HG02642 (cell line): ENCODE data around the gene GPR137.
"Not testable (repeated sequence)": the region's sequence is repeated elsewhere in the genome, so short reads cannot be mapped to it uniquely, and the experiment has no call there.

Source experiments
- ATAC-seq: cut with Tn5 transposase; IDR thresholded peaks from one replicate; pipeline ENCODE4 v1.9.1; 2021; ENCODE audit warnings: mild to moderate bottlenecking; ENCODE audit not compliant: unreplicated experiment, poor library complexity

GPR137 gene

DNA sequence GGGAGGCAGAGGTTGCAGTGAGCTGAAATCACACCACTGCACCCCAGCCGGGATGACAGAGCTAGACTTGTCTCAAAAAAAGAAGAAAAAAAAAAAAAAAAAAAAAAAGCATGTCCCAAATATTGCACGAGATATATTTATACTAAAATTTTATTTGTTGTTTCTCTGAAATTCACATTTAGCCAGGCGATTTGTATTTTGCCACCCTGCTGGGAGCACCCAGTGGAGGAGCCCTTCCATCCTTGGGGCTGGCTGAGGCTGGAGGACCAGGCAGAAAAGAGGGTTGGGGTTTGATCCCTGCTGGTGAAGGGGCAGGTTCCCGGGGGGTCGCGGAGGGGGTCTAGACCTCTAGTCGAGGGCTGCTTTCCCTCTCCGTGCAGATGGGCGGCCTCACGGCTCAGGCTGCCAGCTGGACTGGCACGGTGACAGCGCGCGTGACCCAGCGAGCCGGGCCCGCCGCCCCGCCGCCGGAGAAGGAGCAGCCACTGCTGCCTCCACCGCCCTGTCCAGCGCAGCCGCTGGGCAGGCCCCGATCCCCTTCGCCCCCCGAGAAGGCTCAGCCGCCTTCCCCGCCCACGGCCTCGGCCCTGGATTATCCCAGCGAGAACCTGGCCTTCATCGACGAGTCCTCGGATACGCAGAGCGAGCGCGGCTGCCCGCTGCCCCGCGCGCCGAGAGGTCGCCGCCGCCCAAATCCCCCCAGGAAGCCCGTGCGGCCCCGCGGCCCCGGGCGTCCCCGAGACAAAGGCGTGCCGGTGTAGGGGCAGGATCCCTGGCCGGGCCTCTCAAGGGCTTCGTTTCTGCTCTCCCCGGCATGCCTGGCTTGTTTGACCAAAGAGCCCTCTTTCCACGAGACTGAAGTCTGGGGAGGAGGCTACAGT is 13.6 kb downstream of the GPR137 start:
- no peak for ATAC-seq

DNA sequence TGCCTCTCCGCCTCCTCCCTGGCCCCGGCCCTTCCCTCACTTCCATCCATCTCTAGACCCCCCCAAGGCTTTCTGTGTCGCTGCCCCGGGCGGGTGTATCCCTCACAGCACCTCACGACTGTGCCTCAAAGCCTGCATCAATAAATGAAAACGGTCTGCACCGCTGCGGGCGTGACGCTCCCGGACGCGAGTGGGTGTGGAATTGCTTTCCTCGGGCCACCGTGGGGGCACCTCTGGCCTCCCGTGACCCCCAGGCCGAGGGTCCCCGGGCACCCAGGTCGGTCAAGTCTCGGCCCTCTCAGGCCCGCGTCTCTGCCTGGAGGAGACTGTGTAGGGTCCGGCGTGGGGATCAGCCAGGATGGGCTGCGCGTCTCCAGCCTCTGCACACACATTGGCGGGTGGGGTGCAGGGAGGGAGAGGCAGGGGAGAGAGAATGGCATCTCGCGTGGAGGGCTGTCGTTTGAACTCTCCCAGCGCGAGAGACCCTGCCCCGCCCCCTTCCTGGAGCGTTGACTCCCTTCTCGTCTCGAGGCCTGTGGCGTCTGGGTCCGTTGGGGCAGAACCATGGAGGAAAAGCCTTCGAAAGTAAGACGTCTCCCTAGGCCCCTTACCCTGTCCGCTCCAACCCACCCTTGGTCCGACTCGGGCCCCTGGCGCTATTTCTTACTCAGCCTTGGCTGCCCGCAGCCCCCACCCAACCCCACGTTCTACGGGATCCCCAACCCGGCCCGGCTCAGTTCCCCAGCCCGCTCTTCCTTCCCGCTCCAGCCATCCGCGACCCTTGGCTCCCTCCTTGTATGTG is 14.4 kb downstream of the GPR137 start, which contains the start of gene CATSPERZ:
CATSPERZ (plus strand) TSS at position 512 of the 802 bp plus-strand sequence; CDS start at position 565, 53 bp downstream.
- no peak for ATAC-seq

DNA sequence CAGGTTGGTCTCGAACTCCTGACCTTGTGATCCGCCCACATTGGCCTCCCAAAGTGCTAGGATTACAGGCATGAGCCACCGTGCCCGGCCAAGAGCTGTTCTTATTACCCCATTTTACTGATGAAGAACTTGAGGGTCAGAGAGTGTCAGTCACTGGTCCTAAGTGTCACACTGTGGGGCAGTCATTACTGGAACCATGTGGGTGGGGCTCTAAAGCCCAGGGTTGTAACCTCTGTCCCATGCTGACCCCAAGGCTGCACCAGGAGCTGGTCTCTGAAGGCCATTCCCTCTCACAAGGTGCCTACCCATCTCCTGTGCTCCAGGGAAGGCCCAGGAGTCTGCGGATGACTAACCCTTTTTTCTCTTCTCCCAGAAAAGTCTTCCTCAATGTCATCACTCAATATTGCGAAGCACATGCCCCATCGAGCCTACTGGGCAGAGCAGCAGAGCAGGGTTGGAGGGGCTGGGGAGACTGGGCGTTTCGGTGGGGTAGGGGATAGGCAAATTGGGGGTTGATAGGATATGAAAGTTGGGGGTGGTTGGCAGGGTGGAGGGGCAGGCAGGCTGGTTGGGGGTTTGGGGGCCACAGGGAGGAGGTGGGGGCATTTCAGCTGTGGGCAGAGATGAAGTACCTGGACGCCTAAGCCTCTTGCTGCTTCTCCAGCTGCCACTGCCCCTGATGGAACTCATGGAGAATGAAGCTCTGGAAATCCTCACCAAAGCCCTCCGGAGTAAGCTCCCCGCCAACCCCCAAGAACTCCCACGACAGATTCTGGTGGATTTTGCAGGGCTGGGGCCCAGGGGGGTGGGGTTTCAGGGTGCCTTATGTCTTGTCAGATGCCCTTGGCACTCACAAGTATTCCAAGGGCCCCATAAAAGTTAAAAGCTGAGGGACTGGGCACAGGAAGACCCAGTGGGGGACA is 17.7 kb downstream of the GPR137 start:
- no peak for ATAC-seq

DNA sequence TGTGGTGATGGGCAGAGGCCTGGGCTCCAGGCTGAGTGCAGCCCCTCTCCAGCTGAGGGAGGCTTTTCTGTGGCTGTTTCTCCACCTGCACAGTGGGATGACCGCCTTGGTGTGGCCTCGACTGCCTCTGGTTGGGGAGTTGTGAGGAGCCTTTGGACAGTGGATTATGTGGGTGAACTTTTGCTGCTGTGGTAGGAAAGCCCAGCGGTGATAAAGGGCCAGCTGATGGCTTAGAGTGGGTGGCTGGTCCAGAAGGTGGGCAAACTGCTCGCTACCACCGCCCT is 18.3 kb downstream of the GPR137 start:
- no peak for ATAC-seq

DNA sequence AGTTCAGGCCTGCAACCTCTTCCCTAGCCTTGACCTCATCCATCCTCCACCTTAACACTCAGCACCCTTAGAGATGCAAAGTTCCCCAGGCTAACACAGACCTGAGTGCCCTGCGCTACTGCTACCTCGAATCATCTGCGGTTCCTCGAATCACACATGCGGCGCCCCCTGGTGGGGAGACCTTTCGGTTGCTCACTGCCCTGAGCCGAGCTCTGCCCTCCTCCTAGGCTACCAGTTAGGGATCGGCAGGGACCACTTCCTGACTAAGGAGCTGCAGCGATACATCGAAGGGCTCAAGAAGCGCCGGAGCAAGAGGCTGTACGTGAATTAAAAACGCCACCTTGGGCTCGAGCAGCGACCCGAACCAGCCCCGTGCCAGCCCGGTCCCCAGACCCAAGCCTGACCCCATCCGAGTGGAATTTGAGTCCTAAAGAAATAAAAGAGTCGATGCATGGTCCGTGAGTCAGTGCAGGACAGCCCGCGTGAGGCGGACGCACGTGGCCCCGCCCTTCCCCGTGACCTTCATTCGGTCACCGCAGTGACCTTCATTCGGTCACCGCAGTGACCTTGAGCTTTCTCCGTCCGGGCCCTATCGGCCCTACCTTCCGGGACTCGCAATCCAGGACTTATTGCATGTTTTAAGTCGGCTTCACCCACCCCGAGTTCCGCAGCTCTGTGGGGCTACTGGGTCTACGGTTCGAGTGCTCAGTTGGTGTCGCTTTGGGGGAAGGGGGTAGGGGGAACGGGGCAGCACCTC is 18.8 kb downstream of the GPR137 start:
- ATAC-seq = peak; percentile 30

DNA sequence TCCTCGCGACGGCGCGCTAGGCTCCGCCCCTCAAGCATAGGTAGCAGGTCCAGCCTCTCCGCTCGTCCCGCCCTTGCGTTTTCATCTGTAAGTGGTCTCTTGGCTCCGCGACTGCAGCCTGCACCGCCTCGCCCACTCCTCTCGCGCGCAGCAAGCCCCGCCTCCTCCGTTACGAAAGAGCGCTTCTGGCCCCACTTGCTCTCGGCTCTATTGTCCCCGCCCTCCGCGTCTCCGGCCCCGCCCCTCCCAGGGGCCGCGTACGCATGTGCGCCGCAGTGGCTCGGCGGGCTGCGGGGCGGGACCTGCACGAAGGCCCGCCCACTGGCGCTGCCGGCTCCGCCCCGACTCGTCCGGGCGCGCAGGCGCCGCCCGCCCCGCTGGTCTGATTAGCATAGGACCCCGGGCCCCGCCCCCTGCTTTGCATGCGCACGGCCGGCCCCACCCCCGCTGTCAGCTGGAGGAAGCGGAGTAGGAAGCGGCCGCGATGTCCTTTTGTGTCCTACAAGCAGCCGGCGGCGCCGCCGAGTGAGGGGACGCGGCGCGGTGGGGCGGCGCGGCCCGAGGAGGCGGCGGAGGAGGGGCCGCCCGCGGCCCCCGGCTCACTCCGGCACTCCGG is 19.5 kb downstream of the GPR137 start, which contains the start of gene ESRRA:
ESRRA (plus strand) TSS at position 450 of the 616 bp plus-strand sequence. CDS start 1,656 bp downstream, outside the sequence.
- ATAC-seq = peak; percentile 75

DNA sequence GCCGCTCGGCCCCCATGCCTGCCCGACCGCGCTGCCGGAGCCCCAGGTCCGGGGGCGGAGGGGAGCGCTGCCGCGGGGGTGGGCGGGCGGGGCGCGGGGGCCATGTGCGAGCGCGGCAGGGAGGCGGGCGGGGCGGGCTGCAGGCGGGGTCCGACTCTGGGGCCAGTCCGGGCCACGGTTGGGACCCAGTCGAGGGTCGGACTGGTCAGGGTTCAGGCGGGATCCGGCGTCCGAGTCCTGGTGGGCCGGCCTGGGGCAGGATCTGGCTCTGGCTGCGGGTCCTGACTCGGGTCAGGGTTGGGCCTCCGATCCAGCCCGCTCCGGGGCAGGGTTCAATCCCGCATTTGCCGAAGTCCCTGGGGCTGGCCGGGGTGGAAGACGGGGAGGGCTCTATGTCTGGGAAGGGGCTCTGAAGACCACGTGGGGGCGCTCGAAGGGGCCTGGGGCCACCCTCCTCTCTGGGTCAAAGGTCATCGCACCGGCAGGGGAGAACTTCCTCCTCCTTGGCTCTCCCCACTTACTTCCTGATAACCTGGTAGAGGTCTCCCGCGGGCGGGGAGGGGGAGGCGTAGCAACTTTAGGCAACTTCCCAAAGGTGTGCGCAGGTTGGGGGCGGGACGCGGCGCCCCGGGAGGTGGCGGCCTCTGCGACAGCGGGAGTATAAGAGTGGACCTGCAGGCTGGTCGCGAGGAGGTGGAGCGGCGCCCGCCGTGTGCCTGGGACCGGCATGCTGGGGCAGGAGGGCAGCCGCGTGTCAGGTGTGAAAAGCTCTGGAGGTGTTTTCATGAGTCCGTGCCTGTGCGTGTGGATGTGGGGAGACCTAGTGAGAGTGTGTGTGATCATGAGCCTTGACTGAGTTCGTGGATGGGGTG is 20.3 kb downstream of the GPR137 start:
- peak; percentile 30 for ATAC-seq

DNA sequence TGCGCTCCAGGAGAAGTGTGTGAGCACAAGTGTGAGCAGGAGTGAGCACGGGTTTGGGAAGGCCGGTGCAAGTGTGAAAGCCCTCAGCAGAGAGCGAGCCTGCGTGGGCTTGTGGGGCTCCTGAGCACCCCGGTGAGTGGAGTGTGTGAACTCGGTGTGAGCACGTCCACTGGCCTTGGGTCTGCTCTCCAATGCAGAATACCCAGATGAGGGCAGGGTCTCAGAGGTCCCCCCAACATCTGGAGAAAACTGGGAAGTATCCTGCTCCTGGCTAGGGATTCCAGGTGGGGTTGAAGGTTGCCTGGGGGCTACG is 20.9 kb downstream of the GPR137 start:
- no peak for ATAC-seq

DNA sequence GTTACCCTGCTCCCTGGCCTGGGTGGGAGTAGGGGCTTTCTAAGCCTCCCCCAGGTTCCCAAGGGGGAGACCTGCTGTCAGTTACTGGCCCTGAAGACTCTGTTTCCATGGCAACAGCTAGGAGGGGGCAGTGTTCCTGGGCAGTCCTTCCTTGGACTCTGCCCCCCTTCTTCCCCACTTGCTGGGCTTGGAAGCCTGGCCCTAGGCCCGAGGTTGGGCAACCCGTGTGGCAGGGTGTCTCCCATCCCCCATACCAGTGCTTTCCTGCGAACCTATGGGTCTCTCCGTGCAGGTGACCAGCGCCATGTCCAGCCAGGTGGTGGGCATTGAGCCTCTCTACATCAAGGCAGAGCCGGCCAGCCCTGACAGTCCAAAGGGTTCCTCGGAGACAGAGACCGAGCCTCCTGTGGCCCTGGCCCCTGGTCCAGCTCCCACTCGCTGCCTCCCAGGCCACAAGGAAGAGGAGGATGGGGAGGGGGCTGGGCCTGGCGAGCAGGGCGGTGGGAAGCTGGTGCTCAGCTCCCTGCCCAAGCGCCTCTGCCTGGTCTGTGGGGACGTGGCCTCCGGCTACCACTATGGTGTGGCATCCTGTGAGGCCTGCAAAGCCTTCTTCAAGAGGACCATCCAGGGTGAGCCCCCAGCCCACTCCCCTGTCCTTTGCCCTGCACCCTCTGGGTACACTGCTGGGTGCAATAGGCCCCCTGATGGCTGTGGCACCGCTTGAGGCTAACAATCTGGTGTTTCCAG is 21.4 kb downstream of the GPR137 start:
- ATAC-seq = no peak

DNA sequence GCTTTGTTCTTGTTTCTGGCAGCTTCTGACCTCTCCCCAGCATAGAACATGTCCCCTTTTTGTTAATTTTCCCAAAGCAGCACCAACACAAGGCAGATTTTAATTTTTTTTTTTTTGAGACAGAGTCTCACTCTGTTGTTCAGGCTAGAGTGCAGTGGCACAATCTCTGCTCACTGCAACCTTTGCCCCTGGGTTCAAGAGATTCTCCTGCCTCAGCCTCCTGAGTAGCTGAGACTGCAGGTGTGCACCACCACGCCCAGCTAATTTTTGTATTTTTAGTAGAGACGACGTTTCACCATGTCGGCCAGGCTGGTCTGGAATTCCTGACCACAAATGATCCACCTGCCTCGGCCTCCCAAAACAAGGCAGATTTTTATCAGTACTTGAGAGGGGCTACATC is 22.1 kb downstream of the GPR137 start:
- ATAC-seq = not testable (repeated sequence)

DNA sequence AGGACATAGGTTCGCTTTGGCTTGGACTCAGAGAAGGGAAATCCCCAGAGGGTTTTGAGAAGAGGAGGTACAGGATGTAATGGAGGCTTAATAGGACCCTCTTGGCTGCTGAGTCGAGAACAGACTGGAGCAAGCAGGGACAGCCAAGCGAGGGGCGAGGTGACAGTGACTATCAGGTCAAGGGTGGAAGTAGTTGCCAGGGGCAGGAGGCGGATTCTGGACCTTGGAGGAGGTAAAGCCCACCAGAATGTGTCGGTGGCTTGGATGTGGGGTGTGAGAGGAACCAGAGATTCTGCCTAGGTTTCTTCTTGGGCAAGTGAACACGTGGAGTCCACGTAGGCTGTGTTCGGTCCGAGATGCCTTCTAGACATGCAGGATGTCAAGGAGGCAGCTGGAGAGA is 27.3 kb downstream of the GPR137 start:
- no peak for ATAC-seq

DNA sequence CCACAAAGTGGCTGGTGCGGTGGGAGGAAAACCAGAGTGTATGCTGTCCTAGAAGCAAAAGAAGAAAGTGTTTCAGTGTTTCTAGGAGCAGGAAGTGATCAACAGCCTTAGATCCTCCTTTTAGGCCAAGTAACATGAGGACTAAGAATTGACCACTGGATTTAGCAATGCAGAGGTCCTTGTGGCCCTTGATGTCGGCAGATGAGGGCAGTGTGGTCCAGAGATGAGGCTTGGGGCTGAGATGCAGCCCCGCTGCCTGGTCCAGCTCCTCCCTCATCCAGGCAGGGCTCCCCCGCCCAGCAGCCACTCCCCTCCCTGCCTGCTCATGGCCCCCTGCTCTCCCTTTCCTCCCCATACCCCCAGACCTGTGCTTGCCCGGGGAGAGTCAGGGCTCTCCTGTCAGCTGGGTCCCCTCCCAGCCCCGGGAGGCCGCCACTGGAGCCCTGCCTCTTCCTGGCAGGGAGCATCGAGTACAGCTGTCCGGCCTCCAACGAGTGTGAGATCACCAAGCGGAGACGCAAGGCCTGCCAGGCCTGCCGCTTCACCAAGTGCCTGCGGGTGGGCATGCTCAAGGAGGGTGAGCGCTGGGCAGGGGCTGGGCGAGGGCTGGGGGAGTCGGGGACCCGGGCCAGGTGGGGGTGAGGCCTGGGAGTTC is 28.0 kb downstream of the GPR137 start:
- ATAC-seq = no peak

DNA sequence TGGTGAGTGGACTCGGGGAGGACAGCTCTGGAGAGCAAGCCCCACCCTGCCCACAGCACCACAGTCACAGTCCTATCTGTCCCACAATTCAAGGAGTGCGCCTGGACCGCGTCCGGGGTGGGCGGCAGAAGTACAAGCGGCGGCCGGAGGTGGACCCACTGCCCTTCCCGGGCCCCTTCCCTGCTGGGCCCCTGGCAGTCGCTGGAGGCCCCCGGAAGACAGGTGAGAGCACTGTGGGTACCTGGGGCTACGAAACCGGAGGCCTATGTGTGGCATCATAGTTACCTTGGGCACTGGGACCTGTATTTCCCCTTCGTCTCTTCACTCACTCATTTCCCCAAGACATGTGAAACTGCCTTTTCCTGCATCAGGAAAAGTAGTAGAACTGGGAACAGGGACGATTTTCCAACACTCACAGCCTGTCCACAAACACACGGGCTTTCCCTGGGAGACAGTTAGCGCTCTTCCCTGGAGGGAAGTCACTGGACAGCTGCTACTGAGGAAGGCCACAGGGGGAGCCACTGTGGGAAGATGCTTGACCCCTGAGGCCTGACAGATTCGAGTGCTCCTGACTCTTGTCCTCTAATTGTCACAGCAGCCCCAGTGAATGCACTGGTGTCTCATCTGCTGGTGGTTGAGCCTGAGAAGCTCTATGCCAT is 28.6 kb downstream of the GPR137 start:
- no peak for ATAC-seq

DNA sequence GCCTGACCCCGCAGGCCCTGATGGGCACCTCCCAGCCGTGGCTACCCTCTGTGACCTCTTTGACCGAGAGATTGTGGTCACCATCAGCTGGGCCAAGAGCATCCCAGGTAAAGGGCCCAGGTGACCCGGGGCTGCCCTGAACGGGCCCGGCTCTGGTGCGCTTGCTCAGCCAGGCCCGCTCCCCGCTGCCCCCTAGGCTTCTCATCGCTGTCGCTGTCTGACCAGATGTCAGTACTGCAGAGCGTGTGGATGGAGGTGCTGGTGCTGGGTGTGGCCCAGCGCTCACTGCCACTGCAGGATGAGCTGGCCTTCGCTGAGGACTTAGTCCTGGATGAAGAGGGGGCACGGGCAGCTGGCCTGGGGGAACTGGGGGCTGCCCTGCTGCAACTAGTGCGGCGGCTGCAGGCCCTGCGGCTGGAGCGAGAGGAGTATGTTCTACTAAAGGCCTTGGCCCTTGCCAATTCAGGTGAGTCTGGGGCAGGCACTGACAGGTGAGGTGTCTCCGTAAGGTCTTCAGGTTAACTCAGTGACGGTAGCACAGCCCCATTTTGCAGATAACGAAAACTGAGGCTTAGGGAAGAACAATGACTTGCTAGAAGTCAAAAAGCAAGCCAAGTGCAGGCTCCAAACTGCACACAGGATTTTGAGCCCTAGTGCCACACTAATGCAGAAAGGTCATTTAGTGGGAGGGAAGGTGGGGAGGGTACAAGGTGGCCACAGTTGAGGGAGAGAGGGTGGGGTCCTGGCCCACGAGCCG is 29.3 kb downstream of the GPR137 start:
- no peak for ATAC-seq

DNA sequence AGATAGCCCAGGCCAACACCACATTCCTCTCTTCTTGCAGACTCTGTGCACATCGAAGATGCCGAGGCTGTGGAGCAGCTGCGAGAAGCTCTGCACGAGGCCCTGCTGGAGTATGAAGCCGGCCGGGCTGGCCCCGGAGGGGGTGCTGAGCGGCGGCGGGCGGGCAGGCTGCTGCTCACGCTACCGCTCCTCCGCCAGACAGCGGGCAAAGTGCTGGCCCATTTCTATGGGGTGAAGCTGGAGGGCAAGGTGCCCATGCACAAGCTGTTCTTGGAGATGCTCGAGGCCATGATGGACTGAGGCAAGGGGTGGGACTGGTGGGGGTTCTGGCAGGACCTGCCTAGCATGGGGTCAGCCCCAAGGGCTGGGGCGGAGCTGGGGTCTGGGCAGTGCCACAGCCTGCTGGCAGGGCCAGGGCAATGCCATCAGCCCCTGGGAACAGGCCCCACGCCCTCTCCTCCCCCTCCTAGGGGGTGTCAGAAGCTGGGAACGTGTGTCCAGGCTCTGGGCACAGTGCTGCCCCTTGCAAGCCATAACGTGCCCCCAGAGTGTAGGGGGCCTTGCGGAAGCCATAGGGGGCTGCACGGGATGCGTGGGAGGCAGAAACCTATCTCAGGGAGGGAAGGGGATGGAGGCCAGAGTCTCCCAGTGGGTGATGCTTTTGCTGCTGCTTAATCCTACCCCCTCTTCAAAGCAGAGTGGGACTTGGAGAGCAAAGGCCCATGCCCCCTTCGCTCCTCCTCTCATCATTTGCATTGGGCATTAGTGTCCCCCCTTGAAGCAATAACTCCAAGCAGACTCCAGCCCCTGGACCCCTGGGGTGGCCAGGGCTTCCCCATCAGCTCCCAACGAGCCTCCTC is 30.2 kb downstream of the GPR137 start:
- not testable (repeated sequence) for ATAC-seq
